IPS-15b (cell line): ENCODE data around the gene GALNT13.

Experiments
- H3K27me3 ChIP-seq: one replicate; pipeline ENCODE4 v1.6.1; 2013; ENCODE audit warnings: low read length; ENCODE audit not compliant: control insufficient read depth, insufficient read depth
- H3K36me3 ChIP-seq: one replicate; pipeline ENCODE4 v1.6.1; 2013; ENCODE audit warnings: low read length; ENCODE audit not compliant: control insufficient read depth, insufficient read depth
- H3K4me1 ChIP-seq: one replicate; pipeline ENCODE4 v1.6.1; 2013; ENCODE audit warnings: mild to moderate bottlenecking, low read length; ENCODE audit not compliant: control insufficient read depth, insufficient read depth
- H3K4me3 ChIP-seq: one replicate; pipeline ENCODE4 v1.5.1; 2013; ENCODE audit warnings: low read depth, low read length
- H3K9ac ChIP-seq: one replicate; pipeline ENCODE4 v1.6.1; 2013; ENCODE audit warnings: low read depth, mild to moderate bottlenecking, low read length
- H3K9me3 ChIP-seq: one replicate; pipeline ENCODE4 v1.6.1; 2013; ENCODE audit warnings: mild to moderate bottlenecking, low read length; ENCODE audit not compliant: control insufficient read depth, insufficient read depth

Gene GALNT13

GRCh38 chr2:154046493-154046892, 174.8 kb downstream of the GALNT13 start:
- no peak overlapping the region for H3K4me3 ChIP-seq
- H3K9me3 ChIP-seq = no peaks in the 10 kb centered on the region
- no peaks in the 10 kb centered on the region for H3K36me3 ChIP-seq
- H3K4me1 ChIP-seq = no peaks in the 10 kb centered on the region
- no peaks in the 10 kb centered on the region for H3K27me3 ChIP-seq
- no peak overlapping the region for H3K9ac ChIP-seq

- Histone ChIP-seq H3K9me3 (no peaks in the 10 kb centered on the region), H3K4me3 (no peak overlapping the region), H3K27me3 (no peaks in the 10 kb centered on the region), H3K4me1 (no peaks in the 10 kb centered on the region), H3K9ac (no peak overlapping the region), H3K36me3 (no peaks in the 10 kb centered on the region)
Measured at GRCh38 chr2:154048905-154049304, 177.2 kb downstream of the GALNT13 start.

GRCh38 chr2:154049561-154049960, 177.8 kb downstream of the GALNT13 start:
- no peak overlapping the region for H3K9ac ChIP-seq
- no peak overlapping the region for H3K4me3 ChIP-seq
- no peaks in the 10 kb centered on the region for H3K4me1 ChIP-seq
- H3K9me3 ChIP-seq = no peaks in the 10 kb centered on the region
- no peaks in the 10 kb centered on the region for H3K36me3 ChIP-seq
- no peaks in the 10 kb centered on the region for H3K27me3 ChIP-seq

- no peak overlapping the region for H3K4me3 ChIP-seq
- H3K4me1 ChIP-seq = no peaks in the 10 kb centered on the region
- no peaks in the 10 kb centered on the region for H3K36me3 ChIP-seq
- no peaks in the 10 kb centered on the region for H3K27me3 ChIP-seq
- no peak overlapping the region for H3K9ac ChIP-seq
- H3K9me3 ChIP-seq = no peaks in the 10 kb centered on the region
Measured at GRCh38 chr2:154067124-154067523, 195.4 kb downstream of the GALNT13 start.

- H3K9me3 ChIP-seq = no peaks in the 10 kb centered on the region
- no peaks in the 10 kb centered on the region for H3K36me3 ChIP-seq
- no peak overlapping the region for H3K9ac ChIP-seq
- H3K27me3 ChIP-seq = no peaks in the 10 kb centered on the region
- no peaks in the 10 kb centered on the region for H3K4me1 ChIP-seq
- H3K4me3 ChIP-seq = no peak overlapping the region
Measured at GRCh38 chr2:154078926-154079325, 207.2 kb downstream of the GALNT13 start.

- Histone ChIP-seq H3K9me3 (no peaks in the 10 kb centered on the region), H3K4me3 (no peak overlapping the region), H3K36me3 (no peaks in the 10 kb centered on the region), H3K4me1 (no peaks in the 10 kb centered on the region), H3K9ac (no peak overlapping the region), H3K27me3 (no peaks in the 10 kb centered on the region)
Measured at GRCh38 chr2:154092571-154092970, 220.8 kb downstream of the GALNT13 start.

GRCh38 chr2:154093856-154094255, 222.1 kb downstream of the GALNT13 start:
- no peaks in the 10 kb centered on the region for H3K4me1 ChIP-seq
- no peak overlapping the region for H3K9ac ChIP-seq
- H3K9me3 ChIP-seq = no peaks in the 10 kb centered on the region
- H3K27me3 ChIP-seq = no peaks in the 10 kb centered on the region
- no peak overlapping the region for H3K4me3 ChIP-seq
- H3K36me3 ChIP-seq = no peaks in the 10 kb centered on the region

- H3K27me3 ChIP-seq = no peaks in the 10 kb centered on the region
- no peaks in the 10 kb centered on the region for H3K4me1 ChIP-seq
- no peak overlapping the region for H3K4me3 ChIP-seq
- H3K36me3 ChIP-seq = no peaks in the 10 kb centered on the region
- H3K9me3 ChIP-seq = no peaks in the 10 kb centered on the region
- no peak overlapping the region for H3K9ac ChIP-seq
Measured at GRCh38 chr2:154097833-154098398, 226.2 kb downstream of the GALNT13 start.

- Histone ChIP-seq H3K36me3 (no peaks in the 10 kb centered on the region), H3K9ac (no peak overlapping the region), H3K9me3 (no peaks in the 10 kb centered on the region), H3K27me3 (no peaks in the 10 kb centered on the region), H3K4me3 (no peak overlapping the region), H3K4me1 (no peaks in the 10 kb centered on the region)
Measured at GRCh38 chr2:154120706-154121105, 249.0 kb downstream of the GALNT13 start.

GRCh38 chr2:154125891-154126290, 254.2 kb downstream of the GALNT13 start:
- H3K9ac ChIP-seq = no peak overlapping the region
- H3K36me3 ChIP-seq = no peaks in the 10 kb centered on the region
- no peaks in the 10 kb centered on the region for H3K4me1 ChIP-seq
- no peaks in the 10 kb centered on the region for H3K9me3 ChIP-seq
- no peaks in the 10 kb centered on the region for H3K27me3 ChIP-seq
- no peak overlapping the region for H3K4me3 ChIP-seq

GRCh38 chr2:154130821-154131220, 259.1 kb downstream of the GALNT13 start:
- Histone ChIP-seq H3K4me3 (no peak overlapping the region), H3K27me3 (no peaks in the 10 kb centered on the region), H3K4me1 (no peaks in the 10 kb centered on the region), H3K36me3 (no peaks in the 10 kb centered on the region), H3K9ac (no peak overlapping the region), H3K9me3 (no peaks in the 10 kb centered on the region)

- Histone ChIP-seq H3K4me1 (no peaks in the 10 kb centered on the region), H3K4me3 (no peak overlapping the region), H3K9ac (no peak overlapping the region), H3K9me3 (no peaks in the 10 kb centered on the region), H3K36me3 (no peaks in the 10 kb centered on the region), H3K27me3 (no peaks in the 10 kb centered on the region)
Measured at GRCh38 chr2:154132827-154133226, 261.1 kb downstream of the GALNT13 start.
